Esophagus (tissue), 2 donors: Measurements from ENCODE around the gene ETFB. TPM values are rescaled to one million over a fixed set of nuclear protein-coding genes. Genes with fewer than 3 reads are reported as not detected.
A peak's percentile ranks its signal among the peaks of the same experiment; 100 is the strongest.

Experiments
- H3K27ac ChIP-seq, 2 donors: one replicate each; pipeline ENCODE4 v1.5.1; 2013; ENCODE audit warnings: low read depth in 2 of 2, mild to moderate bottlenecking in 2 of 2, inconsistent platforms in 1 of 2, low read length in 1 of 2, moderate library complexity in 1 of 2
- H3K27me3 ChIP-seq, 2 donors: one replicate each; pipeline ENCODE4 v1.6.1; 2013; ENCODE audit warnings: low read length in 2 of 2, control low read depth in 1 of 2, mild to moderate bottlenecking in 1 of 2; ENCODE audit not compliant: insufficient read depth in 2 of 2, control insufficient read depth in 1 of 2
- H3K36me3 ChIP-seq, 2 donors: one replicate each; pipeline ENCODE4 v1.6.1; 2013; ENCODE audit warnings: low read length in 1 of 2; ENCODE audit not compliant: control insufficient read depth in 2 of 2, insufficient read depth in 2 of 2
- H3K4me1 ChIP-seq, 2 donors: one replicate each; pipeline ENCODE4 v1.6.1; 2013; ENCODE audit warnings: low read length in 1 of 2; ENCODE audit not compliant: control insufficient read depth in 2 of 2, insufficient read depth in 2 of 2
- H3K4me3 ChIP-seq, 2 donors: one replicate each; pipeline ENCODE4 v1.5.1; 2013; ENCODE audit warnings: low read length in 2 of 2, mild to moderate bottlenecking in 2 of 2, low read depth in 1 of 2, moderate library complexity in 1 of 2
- H3K9me3 ChIP-seq, 2 donors: one replicate each; pipeline ENCODE4 v1.6.1; 2013; ENCODE audit warnings: mild to moderate bottlenecking in 2 of 2, low read depth in 1 of 2, low read length in 1 of 2, moderate library complexity in 1 of 2; ENCODE audit not compliant: control insufficient read depth in 2 of 2, insufficient read depth in 1 of 2
- WGBS, 2 donors: extraction: QIAGEN DNeasy Blood & Tissue Kit; methylation state at CpG; one replicate each; pipeline ENCODE4 v1.1.7; 2013; 5-methylcytosine and 5-hydroxymethylcytosine counted together
- polyA plus RNA-seq, 2 donors: library from polyadenylated mRNA; stranded (reverse); fragments of 200-250 nt; gene quantifications; one replicate each; pipeline ENCODE4 v1.2.3, GENCODE V29; 2013
- donor health status: healthy with polysubstance abuse.
- donor health status: Bipolar disorder and iron deficiency.

Gene ETFB
- polyA plus RNA-seq, 2 donors, result 127 to 181 TPM

DNA sequence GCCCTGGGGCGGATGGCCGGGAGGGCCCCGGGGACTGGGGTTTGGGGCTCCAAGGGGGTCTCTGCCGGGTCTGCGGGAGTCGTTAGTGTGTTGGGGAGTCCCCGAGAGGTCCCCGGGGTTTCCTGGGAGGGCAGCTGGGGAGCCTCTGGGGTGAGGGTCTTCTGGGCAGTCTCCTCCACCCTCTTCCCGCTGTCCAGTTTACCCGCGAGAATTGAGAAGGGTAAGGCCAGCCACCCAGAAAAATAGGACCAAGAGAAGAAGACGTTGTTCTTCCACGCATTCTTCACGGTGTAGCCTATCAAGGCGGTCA is 1.0 kb upstream of the ETFB start:
- H3K9me3 ChIP-seq, result no peaks in the 10 kb centered on the region
- H3K4me1 ChIP-seq, result peaks cover 4 to 22% of the 10 kb centered on the region in 2 donors
- 0 to 1% methylated on average over 13 to 15 of the region's 15 CpGs for WGBS, 2 donors

DNA sequence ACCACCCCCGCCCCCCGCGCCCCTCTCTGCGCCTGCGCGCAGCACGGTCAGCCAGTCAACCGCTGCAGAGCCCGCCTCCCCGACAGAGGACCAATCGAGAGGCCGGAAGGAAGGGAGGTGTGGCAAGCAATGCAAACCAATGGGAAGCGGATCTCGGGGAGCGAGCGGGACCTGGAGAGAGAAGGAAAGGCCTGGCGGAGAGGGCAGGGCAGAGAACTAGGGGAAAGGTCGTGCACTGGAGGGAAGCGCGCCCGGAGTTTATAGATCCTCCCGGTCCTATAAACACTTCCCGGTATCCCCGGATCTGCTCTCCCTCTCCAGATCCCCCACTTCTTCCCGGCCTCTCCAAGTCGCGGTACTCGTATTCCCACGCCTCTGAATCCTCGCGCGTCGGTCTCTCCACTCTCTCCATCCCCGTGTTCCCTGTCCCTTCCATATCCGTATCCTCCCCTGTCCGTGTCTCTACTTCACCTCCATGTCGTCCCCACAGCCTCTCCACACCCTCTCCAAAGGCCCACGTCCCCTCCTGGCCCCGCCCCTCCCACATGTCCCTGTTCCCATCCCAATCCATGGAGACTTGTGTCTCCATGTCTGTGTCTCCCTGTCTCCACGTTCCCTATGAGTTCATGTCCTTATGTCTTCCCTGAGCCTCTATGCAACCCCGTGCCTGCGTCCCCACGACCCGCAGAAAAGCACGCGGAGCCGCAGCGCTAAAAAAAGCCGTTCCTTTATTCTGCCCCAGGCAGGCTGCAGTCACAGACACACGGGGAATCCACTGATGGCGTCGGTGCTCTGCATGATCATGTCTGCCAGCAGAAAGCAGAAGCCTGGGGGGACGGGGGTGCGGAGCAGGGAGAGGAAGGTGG is 434 bp upstream of the ETFB start:
- WGBS, 2 donors, result 1% methylated on average over 51 to 54 of the region's 54 CpGs
- Histone ChIP-seq H3K4me1 (peaks cover 4 to 22% of the 10 kb centered on the region in 2 donors), H3K9me3 (no peaks in the 10 kb centered on the region), H3K36me3 (no peaks in the 10 kb centered on the region), H3K27ac (peak overlapping the region; percentile 98), H3K4me3 (peak overlapping the region; percentile 86 to 91), H3K27me3 (no peaks in the 10 kb centered on the region)

More for the DNA sequence above, 1.0 kb upstream of the ETFB start:
- H3K4me3 ChIP-seq, result peak overlapping the region; percentile 66 to 86
- H3K36me3 ChIP-seq, result no peaks in the 10 kb centered on the region
- no peaks in the 10 kb centered on the region for H3K27me3 ChIP-seq
- H3K27ac ChIP-seq, result peak overlapping the region; percentile 94 to 98

DNA sequence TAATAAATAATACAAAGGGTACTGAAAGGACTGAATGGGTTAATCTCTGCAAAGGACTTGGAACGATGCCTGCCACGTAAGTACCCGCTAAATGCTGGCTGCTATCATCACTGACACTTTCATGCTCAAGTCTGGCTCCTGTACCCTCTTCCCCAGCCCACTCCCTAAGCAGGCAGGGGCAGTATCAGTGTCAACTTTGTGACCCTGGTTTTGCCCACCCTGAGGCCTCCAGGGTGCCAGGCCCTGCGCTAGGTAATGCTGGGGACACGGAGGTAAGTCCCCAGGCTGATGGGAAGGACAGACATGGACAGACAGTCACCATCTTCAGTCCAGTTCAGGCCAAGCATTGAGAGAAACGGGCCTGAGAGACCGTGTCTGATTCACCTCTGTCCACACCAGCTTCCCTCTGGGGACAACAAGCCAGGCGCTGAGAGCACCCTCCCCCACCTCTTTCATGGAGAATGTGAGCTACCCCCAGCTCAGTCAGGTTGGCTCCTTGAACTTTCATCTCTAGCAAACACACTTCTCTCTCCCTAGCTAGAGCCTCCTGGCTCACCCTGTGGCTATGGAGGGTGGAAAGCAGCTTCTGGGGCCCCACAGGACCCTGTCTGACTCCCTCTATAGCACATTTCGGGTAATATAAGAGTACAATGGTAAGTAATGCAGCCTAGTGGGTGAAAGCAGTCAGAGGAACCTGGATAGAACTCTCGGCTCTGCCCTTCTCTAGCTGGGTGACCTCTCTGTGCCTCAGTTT is 800 bp downstream of the ETFB start:
- Histone ChIP-seq H3K4me3 (peak overlapping the region; percentile 86 to 91), H3K27ac (peak overlapping the region; percentile 86 to 98), H3K27me3 (no peaks in the 10 kb centered on the region), H3K9me3 (no peaks in the 10 kb centered on the region), H3K4me1 (peaks cover 4 to 22% of the 10 kb centered on the region in 2 donors), H3K36me3 (no peaks in the 10 kb centered on the region)
- WGBS, 2 donors, result 13 to 14% methylated on average over 10 of the region's 10 CpGs

DNA sequence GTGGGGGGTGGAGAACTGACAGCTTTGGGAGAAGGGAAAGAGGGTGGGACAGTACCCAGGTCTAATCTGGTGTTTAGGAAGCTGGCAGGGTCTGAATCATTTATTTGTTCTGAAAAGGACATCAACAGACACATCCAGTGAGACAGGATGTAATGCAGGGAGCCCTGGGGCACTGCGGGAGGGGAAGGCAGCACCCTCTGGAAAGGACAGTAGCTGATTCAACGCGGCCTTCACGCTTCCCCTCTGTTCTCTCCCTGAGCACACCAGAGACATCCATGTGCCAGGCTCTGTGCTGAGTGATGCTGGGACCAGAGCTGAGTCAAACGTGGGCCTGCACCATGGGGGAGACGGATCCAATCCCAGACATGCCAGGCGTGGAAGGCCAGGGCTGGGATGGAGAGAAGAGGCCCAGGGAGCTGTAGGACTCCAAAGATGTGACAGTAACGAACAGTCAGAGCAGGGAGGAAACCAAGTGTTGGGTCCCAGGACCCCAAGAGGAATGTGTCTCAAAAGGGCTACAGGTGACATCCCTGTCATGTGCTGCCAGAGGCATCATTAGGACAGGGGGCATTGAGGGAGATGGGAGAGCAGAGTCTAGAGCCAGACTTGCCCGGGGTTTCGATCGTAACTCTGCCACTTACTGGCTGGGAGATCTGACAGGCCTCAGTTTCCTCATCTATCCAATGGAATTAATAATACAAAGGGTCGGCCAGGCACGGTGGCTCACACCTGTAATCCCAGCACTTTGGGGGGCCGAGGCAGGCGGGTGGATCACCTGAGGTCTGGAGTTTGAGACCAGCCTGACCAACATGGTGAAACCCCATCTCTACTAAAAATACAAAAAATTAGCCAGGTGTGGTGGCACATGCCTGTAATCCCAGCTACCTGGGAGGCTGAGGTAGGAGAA is 1.7 kb downstream of the ETFB start:
- Histone ChIP-seq H3K9me3 (no peaks in the 10 kb centered on the region), H3K27ac (peak overlapping the region; percentile 52 to 88), H3K27me3 (no peaks in the 10 kb centered on the region), H3K4me1 (peaks cover 4 to 22% of the 10 kb centered on the region in 2 donors), H3K4me3 (no peak overlapping the region), H3K36me3 (no peaks in the 10 kb centered on the region)
- 73 to 76% methylated on average over 15 of the region's 15 CpGs for WGBS, 2 donors

DNA sequence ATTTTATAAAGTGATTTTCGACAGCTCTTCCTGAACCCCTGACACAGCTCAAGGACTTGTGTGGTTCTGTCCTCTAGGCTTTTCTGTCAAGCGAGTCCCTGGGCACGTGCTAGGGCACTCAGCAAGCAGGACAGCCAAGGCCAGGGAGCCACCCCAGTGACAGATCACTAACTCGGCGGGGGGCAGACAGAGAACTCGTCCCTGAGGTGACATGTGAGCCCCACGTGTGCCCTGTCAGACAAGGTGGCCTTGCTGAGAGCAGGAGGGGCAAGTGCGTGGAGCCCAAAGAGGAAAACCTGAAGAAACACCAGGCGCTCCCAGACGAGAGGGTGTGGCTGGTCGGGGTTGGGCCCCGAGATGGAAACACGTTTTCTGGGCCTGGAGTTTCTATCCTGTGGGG is 4.9 kb downstream of the ETFB start:
- Histone ChIP-seq H3K27ac (no peak overlapping the region), H3K36me3 (no peaks in the 10 kb centered on the region), H3K4me3 (no peak overlapping the region), H3K9me3 (no peaks in the 10 kb centered on the region), H3K27me3 (no peaks in the 10 kb centered on the region), H3K4me1 (peaks cover 4 to 17% of the 10 kb centered on the region in 2 donors)
- 85 to 87% methylated on average over 13 of the region's 13 CpGs for WGBS, 2 donors

DNA sequence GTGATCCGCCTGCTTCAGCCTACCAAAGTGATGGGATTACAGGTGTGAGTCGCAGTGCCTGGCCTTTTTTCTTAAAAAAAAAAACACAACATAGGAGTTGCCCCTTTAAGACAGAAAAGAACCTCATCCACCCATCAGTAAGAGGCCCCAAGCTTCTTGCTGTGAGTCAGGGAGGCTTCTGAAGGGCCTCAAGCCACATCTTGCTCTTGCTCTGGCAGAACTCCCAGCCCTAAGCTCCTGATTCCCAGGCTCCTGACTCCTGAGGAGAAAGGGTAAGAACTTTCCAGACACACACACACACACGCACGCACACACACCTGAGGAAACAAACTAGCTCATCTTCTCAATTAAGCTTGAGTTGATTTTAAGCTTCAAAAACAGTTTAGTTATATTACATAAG is 6.9 kb downstream of the ETFB start:
- Histone ChIP-seq H3K27ac (peak overlapping the region; percentile 35 to 43), H3K4me3 (no peak overlapping the region), H3K4me1 (peaks cover 4 to 9% of the 10 kb centered on the region in 2 donors), H3K9me3 (no peaks in the 10 kb centered on the region), H3K27me3 (no peaks in the 10 kb centered on the region), H3K36me3 (no peaks in the 10 kb centered on the region)
- WGBS, 2 donors, result 53 to 73% methylated on average over 4 of the region's 4 CpGs

DNA sequence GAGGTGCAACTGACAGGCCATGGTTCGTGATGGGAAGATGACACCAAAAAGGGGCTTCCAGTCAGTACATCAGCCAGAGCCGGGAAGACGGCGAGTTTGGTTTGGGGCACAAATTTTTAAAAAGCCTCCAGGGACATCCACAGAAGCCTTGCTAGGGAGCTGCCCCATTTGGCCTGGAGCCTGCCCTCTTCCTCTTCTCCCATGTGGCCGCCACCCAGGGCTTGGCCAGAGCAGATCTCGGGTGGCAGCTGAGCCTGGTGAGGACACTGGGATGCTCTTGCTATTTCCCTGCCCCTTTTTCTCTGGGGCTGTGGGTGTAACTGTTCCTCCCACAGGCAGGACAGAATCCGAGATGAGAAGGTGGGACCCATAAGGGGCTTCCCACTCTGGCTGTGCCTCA is 8.2 kb downstream of the ETFB start:
- Histone ChIP-seq H3K9me3 (no peaks in the 10 kb centered on the region), H3K4me1 (peaks cover 0 to under 1% of the 10 kb centered on the region in 2 donors), H3K4me3 (no peak overlapping the region), H3K27me3 (no peaks in the 10 kb centered on the region), H3K36me3 (peaks cover 0 to 1% of the 10 kb centered on the region in 2 donors), H3K27ac (no peak overlapping the region)
- WGBS, 2 donors, result 79 to 81% methylated on average over 7 of the region's 7 CpGs

DNA sequence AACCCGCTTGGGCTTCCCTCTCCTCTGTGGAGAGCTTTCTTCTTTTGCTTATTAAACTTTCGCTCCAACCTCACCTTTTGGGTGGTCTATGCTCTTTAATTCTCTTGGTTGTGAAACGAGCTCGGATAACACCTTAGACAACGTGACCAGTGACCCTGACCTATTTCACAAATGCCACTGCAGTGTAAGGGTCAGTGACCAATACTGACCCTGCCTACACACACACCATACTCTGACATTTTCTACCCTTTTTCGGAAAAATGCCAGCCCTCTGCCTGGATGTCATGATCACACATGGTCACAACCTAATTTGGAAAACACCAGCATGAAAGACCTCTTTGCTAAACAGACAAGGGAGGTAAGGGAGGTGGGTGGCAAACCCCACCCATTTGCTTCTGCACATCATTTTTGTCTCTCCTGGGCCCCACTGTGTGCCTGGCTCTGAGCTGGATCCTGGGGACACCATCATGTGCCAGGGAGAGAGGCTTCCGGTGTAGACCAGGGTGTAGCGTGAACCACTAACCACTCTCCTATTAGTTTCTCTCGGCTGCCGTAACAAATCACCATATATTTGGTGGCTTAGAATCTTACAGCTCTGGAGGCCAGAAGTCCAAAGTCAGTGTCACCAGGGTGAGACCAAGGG is 9.9 kb downstream of the ETFB start:
- peaks cover 0 to 5% of the 10 kb centered on the region in 2 donors for H3K36me3 ChIP-seq
- H3K27me3 ChIP-seq, result no peaks in the 10 kb centered on the region
- H3K4me3 ChIP-seq, result no peak overlapping the region
- H3K9me3 ChIP-seq, result no peaks in the 10 kb centered on the region
- no peak overlapping the region for H3K27ac ChIP-seq
- no peaks in the 10 kb centered on the region for H3K4me1 ChIP-seq
- 96 to 97% methylated on average over 10 of the region's 10 CpGs for WGBS, 2 donors

DNA sequence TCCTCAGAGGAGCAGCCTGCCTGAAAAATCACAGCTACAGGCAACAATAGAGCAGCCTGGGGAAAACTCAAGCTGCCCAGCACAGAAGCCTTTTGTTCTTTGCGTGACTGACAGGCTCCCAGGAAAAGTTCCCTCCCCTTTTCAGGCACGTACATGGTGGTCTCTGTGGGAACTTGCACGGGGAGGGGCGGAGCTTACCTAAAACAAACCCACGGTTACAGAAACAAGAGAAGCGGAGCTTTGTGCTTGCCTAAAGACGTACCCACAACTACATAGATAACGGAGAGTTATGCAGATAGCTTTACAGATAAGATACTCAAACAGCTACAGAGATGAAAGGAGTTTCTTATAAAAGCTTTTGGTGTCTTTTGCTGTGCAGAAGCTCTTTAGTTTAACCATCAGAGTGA is 11.4 kb downstream of the ETFB start:
- no peak overlapping the region for H3K4me3 ChIP-seq
- WGBS, 2 donors, result 39 to 55% methylated on average over 8 of the region's 8 CpGs
- H3K9me3 ChIP-seq, result no peaks in the 10 kb centered on the region
- peaks cover 5% of the 10 kb centered on the region in 2 donors for H3K36me3 ChIP-seq
- no peaks in the 10 kb centered on the region for H3K27me3 ChIP-seq
- no peak overlapping the region for H3K27ac ChIP-seq
- H3K4me1 ChIP-seq, result peaks cover 0 to 3% of the 10 kb centered on the region in 2 donors
